HG03571 (cell line): ENCODE data around the gene LASP1.

Experiments used
- ATAC-seq: cut with Tn5 transposase; IDR thresholded peaks from one replicate; pipeline ENCODE4 v1.9.1; 2021; ENCODE audit not compliant: unreplicated experiment

Gene LASP1

DNA sequence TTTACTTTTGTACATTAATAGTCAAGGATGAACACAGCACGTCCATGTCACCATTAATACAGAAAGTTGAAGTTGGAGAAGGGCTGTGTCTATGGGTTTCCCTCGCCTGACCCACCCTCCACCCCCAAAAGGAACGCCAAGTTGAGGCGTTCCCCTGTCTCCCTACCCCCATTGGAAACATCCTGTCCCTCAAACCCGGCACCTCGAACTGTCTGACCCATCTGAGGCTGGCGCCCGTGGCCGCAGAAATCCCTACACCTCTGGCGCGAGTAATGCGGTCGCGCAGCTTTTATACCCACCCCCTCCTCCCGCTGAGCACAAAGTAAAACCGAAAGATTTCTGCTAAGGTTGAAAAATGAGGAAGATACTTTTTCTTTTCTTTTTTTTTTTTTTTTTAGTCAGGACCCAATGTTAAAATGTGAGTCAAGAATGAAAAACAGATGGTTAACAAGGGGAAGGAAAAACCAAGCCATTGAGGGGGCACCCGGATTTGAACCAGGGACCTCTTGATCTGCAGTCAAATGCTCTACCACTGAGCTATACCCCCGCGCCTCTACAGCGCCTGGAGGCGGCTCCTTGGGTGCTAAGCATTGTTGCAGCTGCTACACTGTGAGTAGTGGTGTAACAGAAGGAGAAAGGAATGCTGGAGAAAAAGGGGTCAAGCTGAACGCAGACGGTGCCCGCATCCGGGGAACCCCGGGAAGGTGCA lies 887 bp upstream of the LASP1 start:
- ATAC-seq = peak; percentile 31

DNA sequence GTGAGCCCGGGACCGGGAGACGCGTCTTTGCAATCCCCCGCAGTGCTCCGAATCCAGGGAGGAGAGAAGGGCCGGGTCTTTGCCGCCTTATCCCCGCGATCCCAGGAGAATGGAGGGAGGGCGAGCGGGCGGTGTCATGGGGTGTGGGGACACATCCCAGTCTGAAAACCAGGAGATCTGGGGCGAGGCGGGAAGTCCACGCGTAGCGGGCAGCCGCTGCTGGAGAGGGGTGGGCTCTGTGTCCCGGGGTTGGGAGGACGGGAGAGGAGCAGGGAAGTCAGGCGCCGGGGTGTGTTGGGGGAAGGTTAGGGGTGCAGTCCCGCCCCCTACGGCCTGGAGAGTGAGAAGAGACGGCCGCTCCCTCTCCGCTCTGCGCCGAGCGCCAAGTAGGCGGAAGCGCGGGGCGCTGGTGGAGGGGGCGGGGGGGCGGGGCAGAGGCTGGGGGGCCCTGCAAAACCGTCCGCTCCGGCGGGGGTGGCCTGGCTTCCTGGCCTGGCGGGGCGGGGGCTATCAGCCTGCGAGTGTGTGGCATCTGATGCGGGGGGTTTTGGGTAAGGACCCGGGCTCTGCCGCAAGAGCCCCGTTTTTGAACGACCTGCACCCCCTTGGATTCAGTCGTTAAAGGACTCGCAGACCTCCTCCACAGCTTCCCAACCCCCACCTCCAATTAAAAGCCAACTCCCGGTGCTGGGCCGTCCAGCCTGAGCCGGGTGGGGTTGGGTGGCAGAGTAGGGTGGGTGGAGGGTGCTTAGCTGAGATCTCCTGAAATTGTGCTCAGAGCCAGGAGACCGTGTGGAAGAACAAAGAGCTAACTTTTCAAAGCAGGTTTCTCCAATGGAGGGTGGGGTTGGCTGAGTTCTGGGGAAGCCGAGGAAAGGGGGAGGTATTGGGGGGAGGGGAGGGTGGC lies 654 bp downstream of the LASP1 start:
- no peak for ATAC-seq

DNA sequence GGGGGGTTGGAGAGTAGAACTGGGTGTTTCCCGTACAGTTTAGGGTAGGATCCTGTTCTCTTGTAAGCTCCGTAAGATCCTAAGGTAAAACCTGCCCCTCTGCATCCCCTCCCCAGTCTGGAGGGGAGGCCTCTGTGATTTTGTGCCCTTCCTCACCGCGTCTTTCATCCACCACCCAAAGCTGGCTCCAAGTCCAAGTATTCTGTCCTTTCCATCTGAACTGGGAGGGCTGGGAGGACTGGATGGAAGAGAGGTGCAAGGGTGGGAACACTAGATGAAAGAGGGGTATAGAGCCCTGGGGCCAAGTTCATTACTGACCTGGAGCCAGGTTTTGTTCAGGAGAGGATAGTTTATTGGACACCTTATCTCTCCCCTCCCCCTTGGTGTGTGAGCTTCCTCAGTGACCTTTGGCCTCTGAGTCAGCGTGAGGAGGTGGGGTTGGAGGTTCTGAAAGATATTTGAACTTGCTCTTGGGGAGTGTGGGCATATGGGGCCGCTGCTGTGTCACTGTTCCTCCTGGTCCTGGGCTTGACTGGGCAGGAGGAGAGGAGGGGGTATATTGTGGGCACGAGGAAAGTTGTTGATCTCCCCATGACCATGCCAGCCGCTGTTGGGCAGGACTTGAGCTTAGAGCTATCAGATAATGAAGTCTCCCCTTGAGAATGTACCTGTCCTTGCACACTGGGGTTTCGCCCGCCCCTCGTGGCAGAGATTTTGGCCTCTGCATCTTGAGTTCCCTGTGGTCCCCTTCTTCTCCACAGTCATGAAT lies 1.6 kb downstream of the LASP1 start:
- ATAC-seq = no peak

DNA sequence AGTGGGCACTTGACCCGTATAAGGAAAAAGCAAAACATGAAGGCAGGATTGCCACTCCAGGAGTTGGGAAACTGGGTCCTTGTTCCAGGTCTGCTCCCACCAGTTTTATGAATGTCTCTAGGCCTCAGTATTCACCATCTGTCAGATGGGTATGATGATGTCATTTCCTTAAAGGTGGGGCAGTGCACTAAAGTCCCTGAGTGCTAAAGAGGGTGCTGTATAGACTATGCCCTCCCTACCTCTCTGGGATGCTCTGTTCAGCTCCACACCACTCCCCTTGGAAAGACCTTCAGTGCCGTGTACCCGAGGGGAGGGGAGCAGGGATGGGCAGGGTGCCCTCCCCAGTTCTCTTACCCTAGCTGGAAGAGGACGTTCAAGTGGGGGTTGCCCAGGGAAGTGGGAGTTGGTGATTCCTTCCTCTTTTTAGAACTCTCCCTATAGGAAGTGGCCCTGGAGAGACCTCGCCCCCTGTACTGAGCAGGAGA lies 2.2 kb downstream of the LASP1 start:
- ATAC-seq = no peak

DNA sequence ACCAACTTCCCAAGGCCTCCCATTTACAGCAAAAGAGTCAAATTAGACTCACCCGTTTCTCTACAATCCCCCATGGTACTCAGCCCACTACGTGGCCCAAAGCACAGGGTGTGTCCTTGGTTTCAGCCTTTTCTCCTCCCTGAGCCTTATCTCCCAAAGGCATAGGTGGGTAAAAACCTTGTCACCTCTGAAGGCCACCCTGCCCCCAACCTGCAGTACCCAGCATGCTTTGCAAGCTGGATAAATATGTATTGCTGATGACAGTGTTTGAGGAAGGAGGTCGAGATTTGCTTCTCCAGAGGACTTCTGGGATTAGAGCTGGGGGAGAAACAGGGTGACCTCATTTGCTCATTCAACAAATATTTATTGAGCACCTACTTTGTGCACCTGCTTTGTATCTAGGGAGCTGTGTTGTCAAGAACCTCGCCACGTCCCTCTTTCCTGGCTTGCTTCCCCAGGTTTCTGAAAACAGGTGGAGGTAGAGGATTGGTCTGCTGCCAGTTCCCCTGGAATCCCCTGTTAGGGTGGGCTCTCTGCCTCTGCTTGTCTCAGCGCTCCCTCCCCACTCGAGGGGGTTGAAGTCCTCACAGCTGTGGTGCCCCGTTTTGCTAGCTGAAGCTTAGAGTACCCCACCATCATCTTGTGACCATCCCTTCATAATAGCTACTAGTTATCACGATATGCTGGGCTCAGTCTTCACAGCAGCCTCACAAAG lies 3.0 kb downstream of the LASP1 start:
- no peak for ATAC-seq

DNA sequence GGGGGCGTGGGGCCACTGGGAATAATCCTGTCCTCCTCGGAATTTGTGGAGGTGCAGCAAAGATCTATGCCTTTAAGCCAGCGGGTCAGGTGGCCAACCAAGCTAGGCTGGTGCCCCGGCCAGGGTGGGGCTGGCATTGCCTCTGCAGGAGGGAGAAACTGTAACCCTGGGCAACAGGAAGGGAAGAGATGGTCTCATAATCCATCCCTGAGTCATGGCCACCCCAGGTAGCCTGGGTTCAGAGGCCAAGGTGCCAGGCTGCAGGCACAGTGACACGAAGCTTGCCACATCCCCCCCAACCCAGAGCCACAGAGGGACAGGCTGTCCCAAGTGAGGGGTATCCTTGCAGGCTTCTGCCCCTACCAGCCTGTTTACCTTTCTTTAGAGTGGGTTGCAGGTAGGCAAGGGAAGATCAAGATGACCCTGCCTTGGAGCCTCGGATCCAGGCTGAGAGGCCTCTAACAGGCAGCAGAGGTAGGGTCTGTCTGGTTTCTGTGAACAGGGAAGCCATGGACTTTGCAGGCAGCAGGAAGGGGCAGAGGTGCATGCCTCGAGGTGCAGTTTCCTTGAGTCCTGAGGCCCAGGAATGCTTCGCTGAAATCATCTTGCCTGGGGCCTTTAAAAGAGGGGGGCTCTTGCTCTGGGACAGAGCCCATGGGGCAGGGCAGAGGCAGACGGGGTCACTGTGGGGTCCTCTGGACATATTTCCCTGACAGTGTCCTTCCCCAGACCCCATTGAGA lies 4.0 kb downstream of the LASP1 start:
- ATAC-seq = no peak

DNA sequence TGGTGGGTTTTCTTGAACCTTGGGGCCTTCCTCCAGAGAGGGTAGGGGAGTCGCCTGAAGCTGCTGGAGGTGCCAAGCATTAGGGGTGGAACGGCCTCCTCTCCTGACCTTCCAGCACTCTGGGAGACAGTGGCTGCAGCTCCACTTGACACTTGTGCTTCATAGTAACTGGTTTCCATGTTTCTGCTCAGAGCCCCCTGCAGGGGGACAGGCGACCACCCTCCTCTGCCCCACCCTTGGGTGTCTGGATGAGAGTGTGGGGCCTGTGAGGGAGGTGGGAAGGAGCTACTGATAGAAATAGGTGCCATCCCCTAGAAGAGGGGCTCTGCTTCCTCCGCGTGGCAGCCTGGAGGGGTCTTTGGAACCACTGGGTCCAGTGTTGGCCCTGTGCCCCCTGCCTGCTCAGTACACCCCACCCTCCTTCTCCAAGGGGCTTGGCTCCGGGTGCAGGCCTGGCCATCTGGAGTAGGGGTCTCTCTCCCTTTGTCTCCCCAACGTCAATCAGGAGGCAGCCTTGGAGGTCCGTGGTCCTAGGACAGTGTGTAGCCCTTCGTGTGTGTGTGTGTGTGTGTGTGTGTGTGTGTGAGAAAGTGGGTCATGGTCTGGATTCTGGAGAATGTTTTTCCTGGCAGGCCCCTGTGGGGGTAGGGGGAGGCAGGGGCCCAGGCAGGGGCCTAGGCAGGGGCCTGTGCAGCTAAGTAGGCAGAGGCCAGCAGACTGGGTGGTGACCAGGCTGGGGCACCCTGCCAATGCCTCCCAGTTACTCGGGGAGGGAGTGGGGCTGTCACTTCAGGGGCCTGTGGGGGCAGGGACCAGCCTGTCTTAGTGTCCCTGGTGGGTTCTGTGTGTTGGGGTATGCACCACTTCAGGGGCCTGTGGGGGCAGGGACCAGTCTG lies 4.9 kb downstream of the LASP1 start:
- no peak for ATAC-seq

DNA sequence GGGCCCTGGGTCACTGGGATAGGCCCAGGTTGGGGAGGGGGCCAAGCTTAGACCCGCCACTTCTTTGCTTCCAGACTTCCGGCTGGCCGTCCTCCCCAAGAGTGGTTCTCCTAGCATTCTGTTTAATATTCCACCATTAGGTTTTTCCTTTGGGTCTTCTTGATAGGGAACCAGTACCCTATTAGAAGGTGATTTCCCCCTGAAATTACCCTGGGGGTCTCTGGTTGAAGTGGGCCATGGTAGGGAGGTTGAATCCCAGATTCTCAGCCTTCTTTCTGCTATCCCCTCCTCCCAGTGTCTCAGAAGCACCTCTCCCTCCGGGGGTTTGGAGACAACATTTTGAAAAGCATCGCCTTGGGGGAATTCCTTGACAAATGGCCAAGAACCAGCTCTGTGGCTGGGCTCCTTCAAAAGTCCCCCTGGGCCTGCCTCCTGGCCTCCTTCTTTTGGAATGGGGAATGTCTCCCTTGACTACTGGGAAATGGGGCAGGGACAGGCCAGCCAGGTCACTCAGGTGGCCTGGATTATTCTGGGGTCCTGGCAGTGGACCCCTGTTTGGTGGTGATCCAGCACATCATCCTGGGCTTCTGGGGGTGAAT lies 5.7 kb downstream of the LASP1 start:
- no peak for ATAC-seq

DNA sequence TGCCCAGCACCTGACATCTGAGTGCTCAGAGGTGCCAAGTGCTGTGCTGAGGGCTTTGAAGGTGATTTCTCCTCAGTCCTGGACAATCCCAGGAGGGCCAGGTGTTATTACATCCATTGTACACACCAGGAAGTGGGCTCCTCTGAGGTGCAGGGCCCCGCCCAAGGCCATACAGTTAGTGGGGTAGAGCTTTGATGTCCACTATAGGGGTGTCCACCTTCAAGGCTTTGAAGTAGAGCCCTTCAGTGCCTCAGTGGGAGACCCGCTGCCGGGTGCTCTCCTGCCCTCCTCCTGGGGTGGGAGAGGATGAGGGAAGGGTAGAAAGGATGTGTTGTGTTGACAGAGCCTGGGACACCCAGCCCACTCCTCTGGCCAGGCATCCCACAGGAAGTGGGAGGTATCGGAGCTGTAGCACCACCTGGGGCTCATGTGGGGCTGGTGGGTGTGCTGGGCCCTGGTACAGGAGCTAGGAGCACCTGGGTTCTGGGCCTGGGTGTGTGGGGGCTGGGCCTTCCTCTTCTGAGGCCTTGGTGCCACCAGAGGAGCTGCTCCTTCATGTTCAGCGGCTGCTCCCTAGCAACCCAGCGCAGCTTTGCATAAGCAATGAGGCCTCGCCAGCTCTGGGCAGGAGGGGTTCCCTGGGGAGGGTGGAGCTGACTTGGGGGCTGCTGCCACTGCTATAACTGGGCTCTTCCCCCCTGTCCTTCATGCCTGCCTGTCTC lies 7.4 kb downstream of the LASP1 start:
- no peak for ATAC-seq

DNA sequence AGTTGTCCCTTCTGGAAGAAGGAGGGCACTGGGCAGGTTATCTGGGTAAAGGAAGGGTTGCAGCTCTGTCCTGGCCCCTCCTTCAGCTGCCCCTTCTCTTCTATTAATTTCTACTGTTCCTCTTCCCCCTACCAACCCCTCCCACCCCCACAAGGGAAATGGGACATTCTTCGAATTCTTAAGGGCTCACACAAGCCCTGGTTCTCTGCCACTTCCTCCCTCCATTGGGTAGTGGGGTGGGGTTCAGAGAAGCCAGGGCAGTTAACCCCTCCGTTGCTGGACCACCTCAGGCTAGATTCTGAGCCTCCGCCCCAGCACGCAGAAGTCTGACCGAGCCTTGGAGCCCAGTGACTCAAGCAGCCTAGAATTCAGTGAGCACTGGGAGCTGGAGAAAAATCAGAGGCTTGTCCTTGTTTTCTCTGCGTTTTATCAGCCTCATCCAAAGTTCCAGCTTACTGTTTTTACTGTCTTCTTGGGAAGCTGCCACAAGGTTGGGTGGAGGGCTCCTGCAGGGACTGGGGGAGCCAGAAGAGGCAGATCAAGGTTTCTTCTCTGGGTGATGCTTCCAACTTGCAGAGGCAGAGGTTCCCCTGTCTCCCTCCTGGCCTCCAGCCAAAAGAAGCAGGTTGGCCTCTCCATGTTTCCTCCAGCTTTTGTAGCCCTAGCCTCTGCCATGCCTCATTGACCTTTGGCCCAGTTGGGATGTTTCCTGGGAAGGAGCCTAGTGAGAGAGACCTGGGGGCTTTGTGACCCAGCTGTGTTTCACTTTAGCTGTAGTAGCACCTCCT lies 10.2 kb downstream of the LASP1 start:
- ATAC-seq = no peak

DNA sequence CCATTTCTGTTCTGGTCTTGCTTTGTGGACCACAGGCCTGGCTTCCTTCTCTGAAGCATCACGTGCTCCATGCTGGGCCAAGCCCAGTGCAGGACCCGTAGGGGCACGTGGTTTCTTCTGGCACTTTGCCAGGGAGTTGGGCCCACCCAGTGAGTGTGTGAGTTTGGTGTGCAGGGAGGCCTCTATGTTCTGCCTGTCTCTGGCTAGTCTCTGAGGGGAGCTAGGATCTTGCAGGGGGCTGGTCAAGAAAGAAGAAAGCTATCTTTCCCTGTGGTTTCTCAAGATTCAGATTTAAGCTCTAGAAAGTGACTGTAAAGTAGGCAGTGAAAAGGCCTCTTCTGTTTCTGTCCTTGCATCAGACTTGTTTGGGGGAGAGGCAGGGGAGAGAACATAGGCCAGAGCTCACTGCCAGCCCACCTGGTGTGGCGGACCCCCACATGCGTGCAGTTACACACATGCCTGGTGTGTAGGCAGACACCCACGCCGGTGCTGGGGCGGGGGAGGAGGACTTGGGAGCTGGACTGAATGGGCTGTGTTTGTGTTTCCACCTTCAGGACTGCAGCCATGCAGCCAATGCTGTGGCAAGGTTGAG lies 11.8 kb downstream of the LASP1 start:
- no peak for ATAC-seq

DNA sequence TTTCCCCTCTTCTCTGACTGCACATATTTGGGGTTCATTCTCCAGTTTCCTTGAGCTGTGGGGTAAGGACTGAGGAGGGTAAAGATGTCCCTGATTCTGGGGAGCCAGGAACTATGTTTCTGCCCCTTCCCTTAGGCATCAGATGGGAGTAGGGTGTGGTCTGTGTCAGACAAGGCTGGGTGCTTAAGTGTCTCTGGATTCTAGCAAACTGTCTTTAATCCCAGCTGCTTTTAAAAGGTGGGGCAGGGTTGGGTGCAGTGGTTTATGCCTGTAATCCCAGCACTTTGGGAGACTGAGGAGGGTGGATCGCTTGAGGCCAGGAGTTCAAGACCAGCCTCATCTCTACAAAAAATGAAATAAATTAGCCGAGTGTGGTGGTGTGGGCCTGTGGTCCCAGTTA lies 13.0 kb downstream of the LASP1 start:
- no peak for ATAC-seq

DNA sequence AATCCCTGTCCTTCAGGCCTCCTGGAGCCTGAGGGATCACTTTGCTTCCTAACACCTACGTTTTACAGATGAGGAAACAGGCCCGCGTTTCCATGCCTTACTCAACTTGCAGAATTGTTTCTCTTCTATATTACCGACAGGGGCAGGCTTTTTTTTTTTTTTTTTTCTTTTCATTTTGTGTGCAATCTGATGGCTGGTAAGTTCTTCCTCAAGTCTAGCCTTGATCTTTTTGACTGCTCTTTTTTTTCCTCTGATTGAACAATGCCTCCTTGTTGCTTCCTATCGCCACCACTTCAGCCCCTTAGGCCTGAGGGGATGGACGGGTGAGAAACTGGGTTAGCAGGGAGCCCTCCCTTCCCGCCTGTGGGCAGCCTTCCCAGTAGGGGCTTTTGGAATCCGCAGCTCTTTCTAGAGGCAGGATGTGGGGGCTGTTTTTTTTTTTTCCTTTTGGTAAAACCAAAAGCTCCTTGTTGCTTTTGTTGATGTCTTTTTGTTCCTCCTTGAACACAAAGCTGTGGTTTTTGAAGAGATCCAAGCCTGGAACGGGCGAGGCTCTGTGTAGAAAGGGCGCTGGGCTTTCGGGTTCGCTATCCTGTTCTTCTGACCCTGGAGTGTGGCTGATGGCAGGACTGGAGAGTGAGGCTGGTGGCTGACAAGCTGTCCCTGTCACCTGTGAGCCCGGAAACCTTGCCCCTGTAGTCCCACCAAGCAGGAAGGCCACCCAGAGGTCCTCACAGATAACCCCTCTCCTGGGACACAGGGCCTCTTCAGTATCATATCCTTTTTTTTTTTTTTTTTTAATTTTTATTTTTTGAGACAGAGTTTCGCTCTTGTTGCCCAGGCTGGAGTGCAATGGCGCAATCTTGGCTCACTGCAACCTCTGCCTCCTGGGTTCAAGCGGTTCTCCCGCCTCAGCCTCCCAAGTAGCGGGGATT lies 14.0 kb downstream of the LASP1 start:
- ATAC-seq = no peak

DNA sequence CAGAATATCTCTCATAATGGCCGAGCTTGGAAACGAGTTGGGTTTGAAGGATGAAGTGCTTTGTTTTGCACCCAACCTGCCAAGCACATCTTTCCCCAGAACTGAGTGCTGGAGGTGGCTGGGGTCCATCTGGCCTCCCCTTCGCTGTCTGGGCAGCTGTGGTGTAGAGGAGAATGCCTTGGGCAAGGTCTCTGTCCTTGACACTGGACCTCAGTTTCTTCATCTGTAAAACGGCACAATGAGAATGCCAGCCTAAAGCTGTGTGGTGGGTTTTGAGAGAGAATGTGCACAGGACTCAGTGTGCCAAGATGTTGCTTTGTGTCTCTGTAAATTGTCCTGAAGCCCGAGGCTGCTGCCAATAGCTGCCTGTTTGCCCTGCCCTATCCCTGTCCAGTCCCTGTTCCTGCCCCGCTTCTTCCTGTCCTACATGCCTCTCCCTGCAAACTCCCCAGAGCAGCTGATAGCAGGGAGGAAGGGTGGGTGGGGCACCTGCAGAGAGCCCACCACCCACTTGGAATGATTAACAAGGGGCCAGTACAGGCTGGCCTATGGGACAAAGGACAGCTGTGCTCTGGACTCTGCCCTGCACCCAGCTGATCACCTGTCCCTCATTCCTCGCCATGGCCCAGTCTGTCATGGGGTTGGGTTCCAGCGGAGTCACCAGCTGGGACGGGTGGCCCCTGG lies 15.3 kb downstream of the LASP1 start:
- no peak for ATAC-seq
